MV-4-11 (cell line): ENCODE data around the gene SLC35F6.
"Not testable (repeated sequence)": the region's sequence is repeated elsewhere in the genome, so short reads cannot be mapped to it uniquely, and the experiment has no call there.

Experiments used
- DNase-seq: peaks from one replicate; lab custom pipeline; 2025; lab: John Stamatoyannopoulos, UW

SLC35F6 gene

DNA sequence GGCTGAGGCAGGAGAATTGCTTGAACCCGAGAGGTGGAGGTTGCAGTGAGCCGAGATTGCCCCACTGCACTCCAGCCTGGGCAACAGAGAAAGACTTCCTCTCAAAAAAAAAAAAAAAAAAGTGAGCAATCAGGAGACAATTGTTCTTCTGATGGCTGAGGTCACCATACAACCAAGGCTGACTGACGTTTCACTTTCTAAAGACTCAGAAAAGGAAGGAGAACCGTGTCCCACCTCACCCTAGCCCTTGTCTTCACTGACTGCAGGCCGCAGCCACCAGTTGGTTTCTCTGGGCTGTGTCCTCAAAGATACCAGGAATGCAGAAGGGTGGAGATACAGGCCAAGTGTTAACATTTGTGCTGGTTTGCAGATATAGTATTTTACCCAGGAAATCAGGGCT is 7.7 kb upstream of the SLC35F6 start:
- peak; percentile 86 for DNase-seq

DNA sequence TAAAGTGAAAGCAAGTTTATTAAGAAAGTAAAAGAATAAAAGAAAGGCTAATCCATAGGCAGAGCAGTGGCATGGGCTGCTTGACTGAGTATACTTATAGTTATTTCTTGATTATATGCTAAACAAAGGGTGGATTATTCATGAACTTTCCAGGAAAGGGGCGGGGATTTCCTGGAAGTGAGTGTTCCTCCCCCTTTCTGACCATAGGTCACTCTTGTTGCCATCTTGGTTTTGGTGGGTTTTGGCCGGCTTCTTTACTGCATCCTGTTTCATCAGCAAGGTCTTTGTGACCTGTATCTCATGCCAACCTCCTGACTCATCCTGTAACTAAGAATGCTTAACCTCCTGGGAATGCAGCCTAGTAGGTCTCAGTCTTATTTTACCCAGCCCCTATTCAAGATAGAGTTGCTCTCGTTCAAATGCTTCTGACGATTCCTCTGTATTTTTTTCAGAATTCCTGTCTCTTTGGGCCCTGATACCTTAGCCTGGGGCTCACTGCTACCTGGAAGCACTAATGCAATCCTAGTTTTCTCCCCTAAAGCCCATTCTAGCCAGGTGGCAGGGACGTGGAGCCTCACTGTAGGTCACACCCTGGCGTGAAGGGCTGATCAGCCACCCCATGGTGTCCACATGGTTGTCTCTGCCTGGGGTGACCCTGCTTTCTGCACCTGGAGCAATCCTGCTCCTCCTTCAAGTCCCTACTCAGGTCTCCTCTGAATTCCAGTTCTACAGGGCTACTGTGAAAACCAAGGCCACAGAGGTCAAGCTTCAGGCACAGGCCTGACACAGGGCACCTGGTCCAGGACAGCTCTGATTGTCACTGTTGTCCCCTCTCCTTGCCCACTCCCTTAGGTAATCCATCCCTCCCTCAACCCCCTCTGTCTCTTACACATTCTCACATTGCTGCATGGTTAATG is 6.0 kb upstream of the SLC35F6 start:
- peak; percentile 89 for DNase-seq

DNA sequence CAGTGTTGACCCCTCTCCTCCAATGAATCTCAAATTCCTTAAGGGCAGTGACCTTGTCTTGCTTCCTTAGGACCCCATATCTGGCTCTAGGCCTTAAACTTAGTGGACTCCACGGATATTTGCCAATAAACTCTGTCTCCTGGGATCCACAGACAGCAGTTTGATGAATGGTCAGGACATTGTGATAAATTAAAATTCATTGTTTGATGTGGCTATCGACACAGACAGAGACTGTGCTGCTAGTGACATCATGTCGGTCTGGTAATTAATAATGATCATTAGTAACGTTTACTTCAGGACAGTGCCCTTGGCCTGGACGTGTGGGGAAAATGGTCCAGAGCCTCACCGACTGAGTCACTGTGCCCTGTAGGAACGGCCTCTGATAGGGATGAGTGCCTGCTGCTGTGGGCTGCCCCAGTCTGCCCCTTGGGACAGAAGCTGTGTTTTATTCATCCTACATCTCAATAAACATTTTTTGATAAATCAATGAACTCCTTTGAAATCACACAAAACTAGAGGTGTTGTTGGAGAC is 5.2 kb upstream of the SLC35F6 start:
- no peak for DNase-seq

DNA sequence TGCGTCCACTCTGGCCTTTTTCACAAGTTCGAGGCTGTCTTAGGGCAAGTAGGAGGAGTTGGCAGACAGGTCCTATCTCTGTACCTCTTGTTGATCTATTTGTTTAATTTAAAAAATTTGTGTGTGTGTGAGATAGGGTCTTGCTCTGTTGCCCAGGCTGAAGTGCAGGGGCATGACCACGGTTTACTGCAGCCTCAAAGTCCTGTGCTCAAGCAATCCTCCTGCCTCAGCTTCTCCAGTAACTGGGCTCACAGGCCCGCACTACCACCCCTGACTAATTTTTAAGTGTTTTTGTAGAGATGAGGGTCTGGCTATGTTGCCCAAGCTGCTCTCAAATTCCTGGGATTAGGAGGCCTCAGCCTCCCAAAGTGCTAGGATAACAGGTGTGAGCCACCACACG is 4.2 kb upstream of the SLC35F6 start:
- no peak for DNase-seq

DNA sequence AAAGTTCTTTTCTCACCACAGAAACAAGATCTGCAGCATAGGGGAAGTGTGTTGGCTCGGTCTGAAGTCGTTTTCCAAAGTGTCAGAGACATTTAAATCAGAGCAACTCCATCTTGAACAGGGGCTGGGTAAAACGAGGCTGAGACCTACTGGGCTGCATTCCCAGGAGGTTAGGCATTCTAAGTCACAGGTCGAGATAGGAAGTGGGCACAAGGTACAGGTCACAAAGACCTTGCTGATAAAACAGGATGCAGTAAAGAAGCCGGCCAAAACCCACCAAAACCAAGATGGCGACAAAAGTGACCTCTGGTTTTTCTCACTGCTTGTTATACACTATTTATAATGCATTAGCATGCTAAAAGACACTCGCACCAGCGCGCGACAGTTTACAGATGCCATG is 3.1 kb upstream of the SLC35F6 start:
- not testable (repeated sequence) for DNase-seq

DNA sequence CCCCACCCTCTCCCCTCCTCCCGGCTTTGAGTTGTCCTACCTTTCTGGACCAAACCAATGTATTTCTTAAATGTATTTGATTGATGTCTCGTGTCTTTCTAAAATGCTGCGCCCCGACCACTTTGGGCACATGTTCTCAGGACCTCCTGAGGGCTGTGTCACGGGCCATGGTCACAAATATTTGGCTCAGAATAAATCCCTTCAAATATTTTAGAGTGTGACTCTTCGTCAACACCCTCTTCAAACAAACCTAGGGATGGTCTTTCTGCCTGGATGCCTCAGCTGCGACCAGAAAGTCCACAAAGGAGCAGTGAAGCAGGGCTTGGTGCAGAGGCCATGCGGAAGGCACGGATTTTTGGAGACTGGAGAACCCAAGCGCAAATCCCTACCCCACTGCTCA is 1.1 kb upstream of the SLC35F6 start:
- no peak for DNase-seq

DNA sequence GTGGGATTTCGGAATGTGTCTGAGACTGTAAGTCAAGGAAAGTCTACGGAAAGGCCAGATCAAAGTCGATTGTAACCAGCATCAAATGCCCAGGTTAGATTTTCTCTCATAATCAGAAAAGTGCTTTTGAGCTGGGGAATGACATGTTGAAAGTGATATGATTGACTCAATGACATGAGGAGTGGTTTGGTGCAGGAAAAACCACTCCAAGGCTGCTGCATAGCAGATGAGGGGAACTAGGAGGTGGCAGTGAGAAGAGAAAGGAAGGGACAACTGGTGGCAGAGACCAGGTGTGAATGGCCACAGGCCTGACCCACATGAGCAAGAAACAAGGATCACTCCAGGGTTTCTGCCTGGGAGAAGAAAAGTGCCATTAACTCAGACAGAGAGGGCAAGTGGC is 822 bp downstream of the SLC35F6 start:
- no peak for DNase-seq

DNA sequence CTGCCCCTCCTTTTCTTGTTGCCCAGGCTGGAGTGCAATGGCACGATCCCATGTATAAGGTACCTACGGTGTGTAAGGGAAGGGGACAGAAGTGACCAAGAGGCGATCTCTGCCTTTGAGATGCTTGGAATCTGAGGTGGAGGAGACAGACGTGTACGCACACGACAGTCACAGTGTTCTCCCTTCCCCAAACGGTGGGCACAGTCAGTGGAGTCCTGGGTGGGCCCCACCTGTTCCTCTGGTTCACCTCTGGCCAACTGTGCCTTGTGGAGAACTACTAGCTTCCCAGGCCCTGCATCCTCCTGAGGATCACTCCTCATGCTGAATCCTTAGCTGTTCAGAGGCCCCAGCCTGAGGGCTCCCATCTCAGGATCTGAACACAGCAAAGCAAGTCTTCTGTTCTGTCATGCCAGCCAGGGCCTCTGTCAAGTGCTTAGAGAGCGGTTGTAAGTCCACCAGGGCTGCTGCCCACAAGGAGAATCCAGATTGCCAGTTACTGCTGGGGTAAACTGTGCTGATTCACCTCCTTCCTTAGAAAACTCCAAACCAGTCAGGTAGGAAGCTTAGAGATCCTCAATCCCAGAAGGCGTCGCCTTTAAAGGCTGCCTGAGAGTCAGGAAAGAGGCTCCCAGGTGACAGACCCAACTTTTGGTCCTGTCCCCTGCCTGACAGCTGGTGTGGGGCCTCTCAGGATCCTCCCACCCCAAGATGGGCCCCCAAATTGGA is 1.6 kb downstream of the SLC35F6 start:
- DNase-seq: no peak

DNA sequence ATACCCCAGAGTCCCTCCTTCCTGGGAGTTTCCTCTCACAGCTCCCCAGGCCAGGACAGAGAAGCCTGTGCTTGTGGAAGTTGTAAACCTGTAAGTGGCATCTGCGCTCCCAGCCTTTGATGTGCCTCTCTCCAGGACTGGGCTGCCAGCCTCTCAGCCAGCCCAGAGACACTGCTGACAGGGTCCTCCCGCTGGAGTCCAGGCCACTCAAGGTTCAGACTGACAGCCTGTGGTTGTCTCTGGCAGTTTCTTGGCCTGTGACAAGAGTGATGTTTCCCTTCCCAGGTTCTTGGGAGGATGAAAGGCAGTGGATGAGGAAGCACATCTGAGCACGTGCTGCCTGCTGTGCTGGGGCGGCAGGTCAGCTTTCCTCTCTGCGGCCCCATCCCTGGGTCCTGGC is 3.0 kb downstream of the SLC35F6 start:
- no peak for DNase-seq

DNA sequence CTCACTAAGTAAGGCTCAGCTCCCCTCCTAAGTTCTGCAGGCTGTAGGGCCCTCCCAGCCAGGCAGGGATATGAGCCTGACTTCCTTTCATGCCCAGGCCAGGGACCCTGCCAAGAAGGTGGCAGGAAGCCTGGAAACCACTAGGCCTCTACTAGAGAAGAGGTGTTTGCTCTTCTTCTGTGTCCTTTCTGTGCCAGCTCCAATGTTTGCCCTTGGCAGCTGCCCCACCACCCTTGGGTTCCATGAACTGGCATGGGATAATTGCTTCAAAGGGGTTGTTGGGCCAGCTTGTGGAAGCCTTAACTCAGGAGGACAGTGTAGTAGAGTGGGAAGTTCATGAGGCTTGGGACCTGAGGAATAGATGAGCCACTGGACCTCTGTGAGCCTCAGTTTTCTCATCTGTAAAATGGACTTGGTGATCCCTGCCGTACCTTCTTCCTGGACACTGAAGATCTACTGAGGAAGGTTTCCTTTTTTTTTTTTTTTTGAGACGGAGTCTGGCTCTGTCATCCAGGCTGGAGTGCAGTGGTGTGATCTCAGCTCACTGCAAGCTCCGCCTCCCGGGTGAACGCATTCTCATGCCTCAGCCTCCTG is 3.9 kb downstream of the SLC35F6 start:
- no peak for DNase-seq

DNA sequence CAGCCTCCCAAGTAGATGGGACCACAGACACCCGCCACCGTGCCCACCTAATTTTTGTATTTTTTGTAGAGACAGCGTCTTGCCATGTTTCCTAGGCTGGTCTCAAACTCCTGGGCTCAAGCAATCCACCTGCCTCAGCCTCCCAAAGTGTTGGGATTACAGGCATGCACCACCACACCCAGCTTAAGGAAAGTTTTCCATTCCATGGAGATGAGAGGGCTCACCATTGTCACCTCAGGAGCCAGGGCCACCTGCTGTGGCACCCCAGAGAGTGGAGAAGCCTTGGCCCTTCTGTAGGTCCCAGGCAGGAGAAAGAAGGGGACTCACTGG is 4.6 kb downstream of the SLC35F6 start:
- no peak for DNase-seq

DNA sequence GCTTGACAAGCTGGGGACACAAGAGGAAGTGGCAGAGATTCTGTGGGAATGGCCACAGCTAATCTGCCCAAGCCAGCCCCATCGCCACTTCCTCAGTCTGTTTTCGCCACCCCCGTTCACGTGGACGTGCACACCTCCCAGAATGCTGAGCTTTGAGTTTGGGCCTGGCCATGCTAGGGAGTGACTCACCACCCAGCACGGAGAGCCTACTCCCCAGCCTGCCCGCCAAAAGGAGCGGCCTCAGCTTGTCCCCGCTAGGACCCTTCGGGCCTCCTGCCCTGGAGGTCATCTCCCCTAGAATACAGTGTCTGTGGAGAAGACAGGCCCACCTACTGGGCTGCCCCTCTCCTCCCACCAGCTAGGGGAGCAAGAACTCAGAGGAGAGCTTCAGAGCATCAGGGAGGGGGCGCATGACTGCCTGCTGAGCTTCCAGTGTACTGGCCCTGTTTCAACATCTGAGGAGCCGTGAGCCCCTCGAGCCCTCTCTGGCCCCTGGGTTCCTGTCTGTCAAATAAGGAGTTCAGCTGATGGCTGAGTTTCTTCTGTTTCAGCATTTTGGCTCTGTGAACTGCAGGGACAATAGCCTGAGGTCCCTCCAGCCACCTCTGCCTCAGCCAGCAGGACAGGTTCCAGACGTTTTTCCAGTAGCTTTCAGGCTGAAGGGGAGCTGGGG is 5.1 kb downstream of the SLC35F6 start:
- peak; percentile 98 for DNase-seq

DNA sequence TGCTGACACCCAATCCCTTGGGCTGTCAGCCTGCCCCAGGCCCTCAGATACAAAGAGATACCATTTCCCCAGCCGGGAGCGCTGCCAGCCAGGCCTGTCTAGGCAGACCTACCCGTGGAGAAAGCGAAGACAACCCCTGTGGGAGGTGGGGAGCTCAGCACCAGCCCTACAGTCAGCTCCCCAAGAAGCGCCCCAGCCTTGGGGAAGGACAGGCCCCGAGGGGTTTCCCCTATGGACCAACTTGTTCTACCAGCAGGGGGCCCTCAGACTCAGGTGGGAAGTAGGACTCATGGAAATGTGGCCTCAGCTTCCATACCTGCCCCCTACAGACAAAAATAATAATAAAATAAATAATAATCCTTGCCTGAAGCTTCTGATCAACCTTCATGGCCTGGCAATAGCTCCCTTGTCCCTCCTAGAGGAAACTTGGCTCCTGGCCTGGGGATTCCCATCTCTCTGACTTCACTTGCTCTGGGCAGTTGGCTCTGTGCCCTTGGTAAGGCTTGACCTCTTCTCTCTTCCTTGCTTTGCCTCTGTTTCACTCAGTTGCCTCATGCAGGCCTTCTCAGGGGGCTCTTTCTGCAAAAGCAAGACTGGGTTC is 7.0 kb downstream of the SLC35F6 start:
- DNase-seq: no peak

DNA sequence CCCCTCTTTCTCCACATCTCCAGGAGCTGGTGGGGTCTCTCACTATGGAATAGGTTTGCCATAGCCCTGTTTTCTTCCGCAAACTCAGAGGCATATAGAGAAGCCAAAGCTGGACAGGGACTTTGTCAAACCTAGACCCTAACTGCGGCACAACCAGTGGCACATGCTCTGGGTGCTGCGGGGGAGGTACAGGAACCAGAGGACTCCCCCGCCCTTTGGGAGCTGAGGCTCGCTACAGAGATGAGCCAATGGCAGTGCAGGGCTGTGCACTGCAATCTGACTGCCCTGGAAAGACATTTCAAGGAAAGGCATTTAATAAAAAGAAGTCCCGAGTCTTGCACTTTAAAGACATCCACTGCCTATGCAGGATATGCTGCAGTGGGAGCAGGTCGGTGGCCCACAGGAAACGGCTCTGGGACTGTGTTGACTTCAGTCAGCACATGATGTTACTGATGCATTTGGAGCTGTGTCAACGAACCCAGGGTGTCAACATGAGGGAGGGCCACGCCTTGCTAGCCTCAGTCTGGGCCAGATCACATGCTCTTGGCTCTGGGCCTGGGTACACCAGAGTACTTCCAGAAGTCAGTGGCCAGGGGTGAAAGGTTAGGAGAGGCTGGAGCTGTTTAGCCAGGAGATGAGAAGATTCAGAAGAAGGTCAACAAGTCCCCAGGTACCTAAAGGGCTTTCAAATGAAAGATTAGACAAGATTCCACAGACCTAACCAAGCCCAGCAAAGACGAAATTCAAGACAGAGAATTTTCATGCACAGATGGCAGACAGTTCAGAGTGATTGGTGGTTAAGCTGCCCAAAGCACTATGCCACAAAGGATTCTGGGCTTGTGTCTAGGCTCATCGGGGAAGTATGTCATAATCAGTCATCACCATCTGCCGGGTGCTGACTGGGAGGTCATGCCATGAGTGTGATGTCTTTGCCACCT is 8.2 kb downstream of the SLC35F6 start:
- peak; percentile 86 for DNase-seq

DNA sequence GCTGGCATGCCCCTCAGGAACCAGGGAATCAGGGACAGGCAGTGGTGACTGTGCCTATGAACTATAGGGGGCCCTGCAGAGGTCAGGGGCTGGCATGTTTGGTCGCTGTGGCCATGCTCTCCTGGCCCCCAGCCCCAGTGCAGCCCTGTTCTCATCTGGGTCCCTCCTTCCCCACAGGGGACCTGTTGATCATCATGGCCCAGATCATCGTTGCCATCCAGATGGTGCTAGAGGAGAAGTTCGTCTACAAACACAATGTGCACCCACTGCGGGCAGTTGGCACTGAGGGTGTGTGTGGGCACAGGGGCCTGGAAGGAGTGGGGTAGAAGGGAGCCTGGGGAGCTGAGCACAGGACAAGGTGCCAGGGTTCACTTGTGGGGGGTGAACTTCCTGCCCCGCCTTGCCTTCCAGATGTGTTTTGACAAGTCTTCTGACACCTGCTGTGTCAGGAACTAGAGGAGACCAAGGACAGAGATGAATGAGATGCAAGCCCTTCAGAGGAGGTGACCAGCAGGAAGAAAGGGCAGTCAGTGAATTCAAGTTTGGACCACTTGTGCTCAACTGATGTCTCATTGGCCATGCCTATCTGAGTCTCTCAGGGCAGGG is 12.2 kb downstream of the SLC35F6 start:
- DNase-seq: no peak

DNA sequence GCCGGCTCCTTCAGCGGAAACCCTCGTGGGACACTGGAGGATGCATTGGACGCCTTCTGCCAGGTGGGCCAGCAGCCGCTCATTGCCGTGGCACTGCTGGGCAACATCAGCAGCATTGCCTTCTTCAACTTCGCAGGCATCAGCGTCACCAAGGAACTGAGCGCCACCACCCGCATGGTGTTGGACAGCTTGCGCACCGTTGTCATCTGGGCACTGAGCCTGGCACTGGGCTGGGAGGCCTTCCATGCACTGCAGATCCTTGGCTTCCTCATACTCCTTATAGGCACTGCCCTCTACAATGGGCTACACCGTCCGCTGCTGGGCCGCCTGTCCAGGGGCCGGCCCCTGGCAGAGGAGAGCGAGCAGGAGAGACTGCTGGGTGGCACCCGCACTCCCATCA is 14.0 kb downstream of the SLC35F6 start:
- DNase-seq: no peak

DNA sequence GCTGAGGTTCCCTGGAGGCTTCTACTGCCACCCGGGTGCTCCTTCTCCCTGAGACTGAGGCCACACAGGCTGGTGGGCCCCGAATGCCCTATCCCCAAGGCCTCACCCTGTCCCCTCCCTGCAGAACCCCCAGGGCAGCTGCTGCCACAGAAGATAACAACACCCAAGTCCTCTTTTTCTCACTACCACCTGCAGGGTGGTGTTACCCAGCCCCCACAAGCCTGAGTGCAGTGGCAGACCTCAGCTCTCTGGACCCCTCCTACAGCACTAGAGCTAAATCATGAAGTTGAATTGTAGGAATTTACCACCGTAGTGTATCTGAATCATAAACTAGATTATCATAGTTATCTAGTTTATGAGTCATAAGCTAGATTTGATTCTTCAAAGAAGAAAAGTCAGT is 14.4 kb downstream of the SLC35F6 start:
- DNase-seq: no peak

DNA sequence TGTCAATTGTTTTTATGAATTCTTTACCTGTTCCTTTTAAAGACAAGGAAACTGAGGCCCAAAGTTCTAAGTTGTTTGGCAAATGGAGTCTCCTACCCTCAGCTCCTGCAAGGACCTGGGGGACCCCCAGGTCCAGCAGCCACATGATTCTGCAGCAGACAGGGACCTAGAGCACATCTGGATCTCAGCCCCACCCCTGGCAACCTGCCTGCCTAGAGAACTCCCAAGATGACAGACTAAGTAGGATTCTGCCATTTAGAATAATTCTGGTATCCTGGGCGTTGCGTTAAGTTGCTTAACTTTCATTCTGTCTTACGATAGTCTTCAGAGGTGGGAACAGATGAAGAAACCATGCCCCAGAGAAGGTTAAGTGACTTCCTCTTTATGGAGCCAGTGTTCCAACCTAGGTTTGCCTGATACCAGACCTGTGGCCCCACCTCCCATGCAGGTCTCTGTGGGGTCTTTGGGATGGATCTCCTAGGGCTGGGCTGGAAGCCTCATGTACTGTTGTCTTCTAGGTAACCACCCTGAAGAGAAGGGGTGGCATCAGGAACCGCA is 16.2 kb downstream of the SLC35F6 start:
- DNase-seq: peak; percentile 81

DNA sequence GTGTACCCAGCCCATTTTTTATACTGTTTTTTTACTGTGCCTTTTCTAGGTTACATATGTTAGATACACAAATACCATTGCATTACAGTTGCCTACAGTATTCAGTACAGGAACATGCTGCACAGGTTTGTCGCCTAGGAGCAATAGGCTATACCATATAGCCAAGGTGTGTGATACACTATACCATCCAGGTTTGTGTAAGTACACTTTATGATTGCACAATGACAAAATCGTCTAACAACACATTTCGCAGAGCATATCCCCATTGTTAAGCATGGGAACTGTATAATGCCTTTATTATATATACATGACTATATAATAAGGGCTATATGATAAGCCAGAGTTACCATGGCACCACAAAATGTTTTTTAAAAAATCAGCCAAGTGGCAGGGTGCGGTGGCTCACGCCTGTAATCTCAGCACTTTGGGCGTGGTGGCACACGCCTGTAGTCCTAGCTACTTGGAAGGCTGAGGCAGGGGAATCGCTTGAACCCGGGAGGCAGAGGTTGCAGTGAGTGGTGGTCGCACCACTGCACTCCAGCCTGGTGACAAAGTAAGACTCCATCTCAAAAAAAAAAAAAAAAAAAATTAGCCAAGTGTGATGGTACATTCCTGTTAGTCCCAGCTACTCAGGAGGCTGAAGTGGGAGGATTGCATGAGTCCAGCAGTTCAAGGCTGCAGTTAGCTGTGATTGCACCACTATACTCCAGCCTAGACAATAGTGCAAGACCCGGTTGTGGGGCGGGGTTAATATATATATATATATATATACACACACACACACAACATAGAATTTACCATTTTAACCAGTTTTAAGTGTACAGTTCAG is 19.0 kb downstream of the SLC35F6 start:
- DNase-seq: peak; percentile 6
